H1 (cell line): ENCODE measurements around the gene UNC13D. TPM values are rescaled to one million over a fixed set of nuclear protein-coding genes. Genes with fewer than 3 reads are reported as not detected.

ENCODE experiments used
- CTCF ChIA-PET: fragments of 300-600 bp; sonication (Branson Sonifier 250); formaldehyde crosslinking; loops from one replicate; lab custom pipeline; 2021; ENCODE audit not compliant: partially characterized antibody; lab: Charles Lee
- POLR2A ChIA-PET: fragments of 300-600 bp; sonication (Branson Sonifier 250); formaldehyde crosslinking; loops from one replicate; lab custom pipeline; 2021; ENCODE audit warnings: inconsistent platforms; ENCODE audit not compliant: partially characterized antibody; lab: Charles Lee
- DNase-seq, 2 experiments: peaks; one replicate each; pipeline versions ENCODE4 v3.0.0 to v3.0.0-alpha.2; 2010 to 2022; ENCODE audit warnings: low spot score in 2 of 2, low read depth in 1 of 2, mixed read lengths in 1 of 2
- FAIRE-seq: peaks from 2 replicates; lab custom pipeline; 2011; peaks lifted over from hg19 to GRCh38; lab: Jason Lieb, UNC
- H2AFZ ChIP-seq: 2 replicates; pipeline ENCODE4 v1.8.1; 2012; ENCODE audit warnings: low read length, inconsistent platforms
- H2AK5ac ChIP-seq: 2 replicates; pipeline ENCODE4 v1.6.1; 2013; ENCODE audit warnings: low read depth, low read length
- H2BK120ac ChIP-seq: replicated peaks from 2 replicates; pipeline ENCODE3; 2013; ENCODE audit warnings: low read depth, low read length, inconsistent platforms
- H2BK12ac ChIP-seq: 2 replicates; pipeline ENCODE4 v1.6.1; 2013; ENCODE audit warnings: low read depth, low read length
- H2BK15ac ChIP-seq: 2 replicates; pipeline ENCODE4 v1.6.1; 2013; ENCODE audit warnings: low read length
- H2BK20ac ChIP-seq: 2 replicates; pipeline ENCODE4 v1.6.1; 2013; ENCODE audit warnings: low read length
- H2BK5ac ChIP-seq: 2 replicates; pipeline ENCODE4 v1.6.1; 2013; ENCODE audit warnings: low read depth, low read length
- H3K14ac ChIP-seq: 2 replicates; pipeline ENCODE4 v1.6.1; 2013; ENCODE audit warnings: inconsistent platforms; ENCODE audit not compliant: insufficient read length
- H3K18ac ChIP-seq: 2 replicates; pipeline ENCODE4 v1.6.1; 2013; ENCODE audit warnings: low read length; ENCODE audit errors: extremely low read depth
- H3K23ac ChIP-seq: 2 replicates; pipeline ENCODE4 v1.6.1; 2013; ENCODE audit warnings: inconsistent platforms; ENCODE audit not compliant: insufficient read length
- H3K23me2 ChIP-seq: 2 replicates; pipeline ENCODE4 v1.6.1; 2013; ENCODE audit warnings: low read depth, low read length
- H3K27ac ChIP-seq: 2 replicates; pipeline ENCODE4 v1.6.1; 2011; ENCODE audit warnings: low read depth, low read length, inconsistent platforms
- H3K27me3 ChIP-seq, 4 experiments: replicated peaks in 1 of 4; 1 replicate in 1 of 4; 2 replicates in 3 of 4; pipeline versions ENCODE4 v1.6.1 to v1.8.1; 2011 to 2013; ENCODE audit warnings: low read length in 3 of 4, mild to moderate bottlenecking in 3 of 4, inconsistent platforms in 2 of 4, mixed read lengths in 2 of 4, moderate library complexity in 1 of 4; ENCODE audit not compliant: control insufficient read depth in 3 of 4, insufficient read depth in 3 of 4; ENCODE audit errors: extremely low read depth in 1 of 4
- H3K36me3 ChIP-seq, 4 experiments: 2 replicates each; pipeline versions ENCODE4 v1.6.1 to v1.8.1; 2011 to 2013; ENCODE audit warnings: mild to moderate bottlenecking in 4 of 4, low read length in 3 of 4, moderate library complexity in 2 of 4, control low read depth in 1 of 4, inconsistent platforms in 1 of 4; ENCODE audit not compliant: insufficient read depth in 4 of 4, control insufficient read depth in 2 of 4
- H3K4ac ChIP-seq: replicated peaks from 2 replicates; pipeline ENCODE3; 2013; ENCODE audit warnings: low read length, low read depth, mixed read lengths, inconsistent platforms; ENCODE audit not compliant: insufficient read length
- H3K4me1 ChIP-seq, 4 experiments: replicated peaks in 1 of 4; 1 replicate in 1 of 4; 2 replicates in 3 of 4; pipeline versions ENCODE4 v1.6.1 to v1.8.1; 2011 to 2013; ENCODE audit warnings: low read length in 3 of 4, inconsistent platforms in 2 of 4, mixed read lengths in 1 of 4; ENCODE audit not compliant: insufficient read depth in 4 of 4, control insufficient read depth in 3 of 4
- H3K4me2 ChIP-seq, 2 experiments: 2 replicates each; pipeline versions ENCODE4 v1.6.1 to v1.8.1; 2011 to 2013; ENCODE audit warnings: low read depth in 2 of 2, low read length in 2 of 2, control low read depth in 1 of 2, inconsistent platforms in 1 of 2, mild to moderate bottlenecking in 1 of 2; ENCODE audit not compliant: insufficient read depth in 1 of 2
- H3K4me3 ChIP-seq, 4 experiments: fragments of 200-600, 300-600 bp in 1 of 4; sonication (generic), shearing (Covaris generic), sonication (Bioruptor Twin) in 1 of 4; 2 replicates each; pipeline versions ENCODE4 v1.5.1 to v1.8.1; 2011 to 2016; ENCODE audit warnings: low read length in 4 of 4, low read depth in 3 of 4, control low read depth in 2 of 4, inconsistent platforms in 2 of 4, mild to moderate bottlenecking in 2 of 4, mixed read lengths in 1 of 4, moderate library complexity in 1 of 4; ENCODE audit not compliant: insufficient read depth in 2 of 4; ENCODE audit errors: extremely low read depth in 1 of 4
- H3K56ac ChIP-seq: replicated peaks from 2 replicates; pipeline ENCODE3; 2013; ENCODE audit warnings: low read depth, mild to moderate bottlenecking, mixed read lengths, low read length, inconsistent platforms; ENCODE audit not compliant: insufficient read length
- H3K79me1 ChIP-seq: 2 replicates; pipeline ENCODE4 v1.6.1; 2013; ENCODE audit warnings: low read depth, low read length, control low read depth
- H3K79me2 ChIP-seq, 2 experiments: 2 replicates each; pipeline versions ENCODE4 v1.6.1 to v1.8.1; 2012 to 2013; ENCODE audit warnings: low read length in 2 of 2, mild to moderate bottlenecking in 2 of 2, inconsistent platforms in 1 of 2; ENCODE audit not compliant: insufficient read depth in 2 of 2, control insufficient read depth in 1 of 2
- H3K9ac ChIP-seq, 4 experiments: replicated peaks in 1 of 4; 1 replicate in 1 of 4; 2 replicates in 3 of 4; pipeline versions ENCODE4 v1.6.1 to v1.8.1; 2011 to 2013; ENCODE audit warnings: low read depth in 3 of 4, low read length in 3 of 4, control low read depth in 2 of 4, mild to moderate bottlenecking in 2 of 4, moderate library complexity in 2 of 4, inconsistent platforms in 1 of 4; ENCODE audit errors: extremely low read depth in 1 of 4
- H3K9me3 ChIP-seq, 2 experiments: 2 replicates each; pipeline versions ENCODE4 v1.6.1 to v1.8.1; 2012 to 2013; ENCODE audit warnings: mild to moderate bottlenecking in 2 of 2, moderate library complexity in 2 of 2, control low read depth in 1 of 2, inconsistent platforms in 1 of 2, low read depth in 1 of 2, low read length in 1 of 2, mixed read lengths in 1 of 2; ENCODE audit not compliant: insufficient read depth in 2 of 2
- H4K20me1 ChIP-seq, 2 experiments: replicated peaks in 1 of 2; 2 replicates each; pipeline versions ENCODE3 to v1.8.1; 2011 to 2013; ENCODE audit warnings: inconsistent platforms in 2 of 2, low read length in 2 of 2, mild to moderate bottlenecking in 1 of 2; ENCODE audit not compliant: insufficient read depth in 2 of 2, control insufficient read depth in 1 of 2
- H4K5ac ChIP-seq: 2 replicates; pipeline ENCODE4 v1.6.1; 2013; ENCODE audit warnings: low read length, low read depth, mixed read lengths, inconsistent platforms; ENCODE audit not compliant: insufficient read length
- H4K8ac ChIP-seq: 2 replicates; pipeline ENCODE4 v1.8.0; 2013; ENCODE audit warnings: mild to moderate bottlenecking, moderate library complexity, low read length, inconsistent platforms; ENCODE audit not compliant: insufficient read depth; ENCODE audit errors: extremely low read depth
- H4K91ac ChIP-seq: replicated peaks from 2 replicates; pipeline ENCODE3; 2013; ENCODE audit warnings: low read length, mixed read lengths, inconsistent platforms; ENCODE audit not compliant: insufficient read length
- CTBP2 ChIP-seq: IDR thresholded peaks from 2 replicates; pipeline ENCODE4 v1.7.0; 2011; ENCODE audit warnings: borderline replicate concordance, mild to moderate bottlenecking, moderate library complexity, mixed read lengths, low read length; ENCODE audit not compliant: insufficient read depth, insufficient read length
- E2F6 ChIP-seq: IDR thresholded peaks from 2 replicates; pipeline ENCODE4 v1.6.1; 2012; ENCODE audit warnings: inconsistent platforms
- EP300 ChIP-seq, 2 experiments: IDR thresholded peaks; 1 replicate in 1 of 2; 2 replicates in 1 of 2; pipeline ENCODE4 v1.6.1; 2011 to 2012; ENCODE audit warnings: low read depth in 2 of 2, low read length in 2 of 2, mild to moderate bottlenecking in 2 of 2, borderline replicate concordance in 1 of 2, inconsistent platforms in 1 of 2, moderate library complexity in 1 of 2
- HDAC2 ChIP-seq, 2 experiments: fragments of 300-600 bp in 1 of 2; sonication (generic) in 1 of 2; IDR thresholded peaks; 2 replicates each; pipeline ENCODE4 v1.6.1; 2011 to 2012; ENCODE audit warnings: low read depth in 2 of 2, low read length in 2 of 2, mild to moderate bottlenecking in 2 of 2, moderate library complexity in 2 of 2, borderline replicate concordance in 1 of 2, inconsistent platforms in 1 of 2
- KDM4A ChIP-seq: IDR thresholded peaks from one replicate; pipeline ENCODE4 v1.7.1; 2012; ENCODE audit warnings: low read depth, mild to moderate bottlenecking, moderate library complexity, low read length, inconsistent platforms; ENCODE audit not compliant: severe bottlenecking
- POLR2AphosphoS5 ChIP-seq: IDR thresholded peaks from 2 replicates; pipeline ENCODE4 v1.6.1; 2011; ENCODE audit warnings: low read depth, low read length
- RNF2 ChIP-seq: fragments of 200-900, 300-1000 bp; sonication (generic); IDR thresholded peaks from 2 replicates; pipeline ENCODE4 v1.7.1; 2016; ENCODE audit warnings: borderline replicate concordance, low read depth, mild to moderate bottlenecking, antibody characterized with exemption, low read length; ENCODE audit not compliant: poor library complexity, severe bottlenecking; ENCODE audit errors: missing control alignments
- SP2 ChIP-seq: IDR thresholded peaks from 2 replicates; pipeline ENCODE4 v1.6.1; 2012; ENCODE audit warnings: mild to moderate bottlenecking, low read length, inconsistent platforms
- WGBS, 2 experiments: shearing (Covaris generic) in 1 of 2; methylation state at CpG; one replicate each; pipeline versions ENCODE4 v1.1.6 to v1.1.7; 2013 to 2015; ENCODE audit warnings: low lambda C conversion rate in 2 of 2, mixed read lengths in 2 of 2, inconsistent platforms in 1 of 2, low coverage in 1 of 2, missing lambda C conversion rate in 1 of 2; ENCODE audit not compliant: insufficient replicate concordance in 2 of 2, insufficient coverage in 1 of 2, insufficient read length in 1 of 2; ENCODE audit errors: extremely low coverage in 1 of 2, missing lambda C conversion rate in 1 of 2; 5-methylcytosine and 5-hydroxymethylcytosine counted together
- polyA plus RNA-seq, 7 experiments: library from polyadenylated mRNA; depleted of rRNA in 3 of 7; stranded (reverse) in 5 of 7; unstranded in 2 of 7; fragments of >200 nt in 5 of 7; fragments of 200-250 nt in 2 of 7; gene quantifications; 1 replicate in 5 of 7; 2 replicates in 1 of 7; 4 replicates in 1 of 7; pipeline versions ENCODE4 v1.2.1 to v1.2.3, GENCODE V29; 2011 to 2013; ENCODE audit warnings: missing spikeins in 2 of 7, mixed read lengths in 2 of 7
- total RNA-seq: library from RNA; stranded (reverse); fragmentation: NEBNext Ultra II Directional; extraction: Animal tissue kit (Norgen Biotek cat#: 25700); gene quantifications from 2 replicates; pipeline ENCODE4 v1.2.1, GENCODE V29; 2021

UNC13D gene
- total and polyA plus RNA-seq, 2 of the 8 experiments (the other 6 are each of a cell fraction or from before 2014, with no cell fraction given), result 3.6 to 8.4 TPM

DNA sequence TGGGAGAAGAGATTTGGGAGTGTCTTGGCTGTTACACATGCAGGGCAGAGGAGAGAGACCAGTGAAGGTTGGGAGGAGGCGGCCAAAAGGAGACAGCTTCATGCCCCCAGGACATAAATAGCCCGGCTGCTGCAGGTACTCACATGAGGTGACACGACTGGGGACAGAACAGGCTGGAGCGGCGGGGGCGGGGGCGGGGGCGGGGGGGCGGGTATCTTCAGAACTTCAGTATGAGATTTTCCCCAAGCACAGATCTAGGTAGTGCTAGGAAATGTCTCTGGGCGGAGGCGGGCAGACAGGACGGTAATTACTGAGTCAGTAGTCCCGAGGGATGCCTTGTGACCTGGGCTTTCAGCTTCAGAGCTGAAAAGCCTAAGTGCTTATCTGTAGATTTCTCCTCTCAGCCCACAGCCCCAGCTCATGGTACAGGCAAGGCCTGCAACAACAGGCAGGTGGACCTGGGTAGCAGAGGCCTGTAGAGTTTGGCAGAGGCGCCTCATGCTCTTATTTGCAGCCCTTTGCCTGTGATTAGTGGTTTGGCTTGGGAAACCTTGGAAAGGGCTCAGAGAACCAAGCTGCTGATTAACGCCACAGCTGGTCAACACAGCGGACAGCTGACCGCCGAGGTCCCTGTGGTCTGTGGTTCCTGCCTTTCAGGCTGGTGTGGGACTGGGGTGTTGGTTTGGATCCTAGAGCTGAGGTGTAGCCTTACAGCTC, 35.1 kb downstream of the UNC13D start:
- WGBS, 2 experiments, result 97% methylated on average over 18 of the region's 18 CpGs; no CpG with 5 or more reads in 1 of the 2 experiments
- FAIRE-seq (no peak), DNase-seq (no peak)
- H3K9ac ChIP-seq, result no peak overlapping the region
- peaks cover 8 to 30% (median 26%) of the 10 kb centered on the region in 4 experiments; a peak in 7 of 8 replicates for H3K36me3 ChIP-seq
- no peaks in the 10 kb centered on the region for H3K23me2 ChIP-seq
- H3K27me3 ChIP-seq, result no peaks in the 10 kb centered on the region
- H2BK120ac ChIP-seq, result no peak overlapping the region
- no peak overlapping the region for H4K91ac ChIP-seq
- H3K14ac ChIP-seq, result no peak overlapping the region
- no peak overlapping the region for H3K4ac ChIP-seq
- no peak overlapping the region for H2BK5ac ChIP-seq
- H2BK15ac ChIP-seq, result no peak overlapping the region
- no peak overlapping the region for H2AFZ ChIP-seq
- peaks cover 0 to 2% of the 10 kb centered on the region in 2 experiments; a peak in 1 of 4 replicates for H3K79me2 ChIP-seq
- no peaks in the 10 kb centered on the region; the same call in 1 of the 2 replicates for H3K79me1 ChIP-seq
- H2BK20ac ChIP-seq, result no peak overlapping the region
- no peak overlapping the region for H2AK5ac ChIP-seq
- no peak overlapping the region for H3K4me3 ChIP-seq
- ChIA-PET POLR2A (interaction anchor here (0.6 to 2.8 kb wide), 4 partner anchors 24 to 498 kb away, joined by 4 to 17 read pairs (median 7); no protein-coding TSS in a partner anchor), CTCF (interaction anchor here (0.9 to 4.2 kb wide), 8 partner anchors 8 to 325 kb away, joined by 3 to 31 read pairs (median 5); no protein-coding TSS in a partner anchor)
- no peaks in the 10 kb centered on the region for H3K4me1 ChIP-seq
- H3K27ac ChIP-seq, result no peak overlapping the region
- no peak overlapping the region for H3K23ac ChIP-seq
- H2BK12ac ChIP-seq, result no peak overlapping the region
- TF ChIP-seq HDAC2 (IDR thresholded peaks at IDR 0.05; ENCODE audit: borderline replicate concordance in 1 of 2, low read depth in 2 of 2, low read length in 2 of 2), result no peak
- no peak for TF ChIP-seq RNF2
- no peak for TF ChIP-seq KDM4A
- TF ChIP-seq POLR2AphosphoS5, result no peak
- no peak for TF ChIP-seq EP300 (IDR thresholded peaks at IDR 0.05; ENCODE audit: borderline replicate concordance in 1 of 2, low read depth in 2 of 2, low read length in 2 of 2)
- TF ChIP-seq E2F6, result no peak
- TF ChIP-seq SP2, result no peak
- TF ChIP-seq CTBP2, result no peak
- no peak overlapping the region for H3K56ac ChIP-seq
- peaks cover 0 to 11% of the 10 kb centered on the region in 2 experiments for H4K20me1 ChIP-seq
- H4K8ac ChIP-seq, result no peak overlapping the region
- no peak overlapping the region for H3K4me2 ChIP-seq
- H4K5ac ChIP-seq, result no peak overlapping the region
- H3K9me3 ChIP-seq, result no peaks in the 10 kb centered on the region
- H3K18ac ChIP-seq, result no peak overlapping the region
